Activated T-helper 9 cell treated with anti-CD3 and anti-CD28 coated beads, Interleukin-2, amount 50 U/mL, for 16 hours (primary cell): Measurements from ENCODE around the gene DNAJA2.
"Not testable (repeated sequence)": the region's sequence is repeated elsewhere in the genome, so short reads cannot be mapped to it uniquely, and the experiment has no call there.

ENCODE experiments used
- DNase-seq: peaks from one replicate; pipeline ENCODE4 v3.0.0-alpha.2; 2020; ENCODE audit warnings: low read depth

DNAJA2 gene

DNA sequence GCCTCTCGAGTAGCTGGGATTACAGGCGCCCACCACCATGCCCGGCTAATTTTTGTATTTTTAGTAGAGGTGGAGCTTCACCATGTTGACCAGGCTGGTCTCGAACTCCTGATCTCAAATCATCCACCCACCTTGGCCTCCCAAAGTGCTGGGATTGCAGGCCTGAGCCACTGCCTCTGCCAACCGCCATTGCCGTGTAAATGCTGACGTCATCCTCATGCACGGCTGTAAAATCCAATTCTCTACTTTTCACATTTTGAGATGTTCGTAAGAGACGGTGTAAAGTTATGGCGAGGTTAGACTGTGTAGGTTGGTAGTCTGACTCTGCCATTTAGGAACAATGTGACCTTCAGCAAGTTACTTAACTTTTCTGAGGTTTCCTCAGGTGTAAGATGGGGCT lies 1.7 kb upstream of the DNAJA2 start:
- no peak for DNase-seq

DNA sequence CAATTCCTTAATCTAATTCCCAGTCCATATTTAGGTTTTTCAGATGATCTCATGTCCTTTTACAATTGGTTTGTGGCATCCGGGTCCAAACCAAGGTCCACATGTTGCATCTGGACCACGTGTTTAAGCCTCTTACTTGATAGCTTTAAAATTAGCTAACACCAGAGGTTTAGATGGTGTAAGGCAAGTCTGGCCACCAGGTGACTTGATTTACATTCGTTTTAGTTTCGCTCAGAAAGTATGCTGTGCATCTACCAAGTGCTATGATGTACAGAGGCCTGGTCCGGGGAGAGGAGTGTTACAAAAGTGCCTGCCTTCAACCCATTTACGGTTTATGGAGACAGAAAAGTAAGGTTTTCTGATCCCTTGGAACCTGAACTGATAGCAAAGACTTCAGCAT lies 878 bp upstream of the DNAJA2 start:
- no peak for DNase-seq

DNA sequence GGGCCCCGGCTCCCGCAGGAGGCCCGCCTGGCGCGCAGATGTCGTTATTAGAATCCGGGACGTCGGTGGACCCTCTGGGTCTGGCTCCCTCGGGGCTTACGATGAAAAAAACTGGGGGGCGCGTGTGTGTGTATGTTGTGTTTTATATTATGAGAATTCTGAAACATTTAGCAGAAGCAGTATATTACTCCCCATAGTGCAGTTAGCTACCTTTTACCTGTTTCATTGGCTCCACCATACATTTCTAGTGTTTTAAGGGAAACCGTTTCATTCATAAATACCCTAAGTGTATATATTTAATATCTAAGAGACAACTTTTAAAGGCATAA lies 486 bp upstream of the DNAJA2 start:
- no peak for DNase-seq

DNA sequence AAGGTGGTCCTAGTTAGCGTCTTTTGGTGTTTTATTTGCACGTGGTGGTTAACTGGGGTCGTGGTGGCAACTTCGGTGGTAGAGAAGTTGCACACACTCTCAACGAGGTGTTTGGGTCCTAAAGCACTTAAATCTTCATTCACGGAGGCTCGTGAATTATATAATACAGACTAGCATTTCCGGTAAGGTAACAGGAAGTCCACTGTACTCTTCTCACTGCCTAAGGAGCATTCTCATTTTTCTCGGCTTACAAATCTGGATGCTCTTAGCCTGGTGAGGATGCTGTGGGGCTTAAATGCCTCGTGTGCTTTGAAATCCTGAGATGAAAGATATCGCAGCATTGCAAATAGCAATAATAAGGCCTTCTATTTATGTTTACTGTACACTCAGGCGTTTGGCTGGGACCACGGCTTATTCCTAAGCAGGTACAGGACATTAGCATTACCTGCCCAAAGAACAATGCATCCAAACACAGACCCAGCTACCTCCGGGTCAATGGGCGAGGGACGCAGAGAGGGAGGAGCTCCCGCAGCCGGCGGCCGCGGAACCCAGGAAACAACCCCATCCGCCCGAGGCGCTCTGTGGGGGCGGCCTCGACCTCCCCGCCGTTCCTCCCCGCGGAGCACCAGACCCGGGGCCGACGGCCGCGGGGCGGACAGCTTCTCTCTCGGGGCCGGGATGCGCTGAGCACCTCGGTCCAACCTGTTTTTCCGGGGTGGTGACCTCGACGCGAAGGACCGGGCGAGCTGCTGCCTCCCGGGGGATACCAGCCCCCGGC lies 856 bp downstream of the DNAJA2 start:
- peak; percentile 39 for DNase-seq

DNA sequence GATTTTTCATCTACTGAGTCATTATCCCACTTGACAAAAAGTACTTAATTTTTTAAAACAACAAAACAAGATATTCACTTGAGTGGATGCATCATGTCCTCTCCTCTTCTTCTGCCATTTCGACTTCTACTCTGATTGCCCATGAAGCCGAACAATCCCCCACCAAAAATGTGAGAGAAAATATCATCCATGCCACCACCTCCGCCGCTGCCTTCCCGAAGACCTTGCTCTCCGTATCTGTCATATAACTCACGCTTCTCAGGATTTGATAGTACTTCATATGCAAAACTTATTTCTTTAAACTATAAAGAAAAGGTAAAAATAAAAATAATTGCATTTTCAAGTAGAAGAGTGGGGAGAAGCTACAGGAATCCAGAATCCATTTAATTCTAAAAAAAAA lies 2.2 kb downstream of the DNAJA2 start:
- DNase-seq = no peak

DNA sequence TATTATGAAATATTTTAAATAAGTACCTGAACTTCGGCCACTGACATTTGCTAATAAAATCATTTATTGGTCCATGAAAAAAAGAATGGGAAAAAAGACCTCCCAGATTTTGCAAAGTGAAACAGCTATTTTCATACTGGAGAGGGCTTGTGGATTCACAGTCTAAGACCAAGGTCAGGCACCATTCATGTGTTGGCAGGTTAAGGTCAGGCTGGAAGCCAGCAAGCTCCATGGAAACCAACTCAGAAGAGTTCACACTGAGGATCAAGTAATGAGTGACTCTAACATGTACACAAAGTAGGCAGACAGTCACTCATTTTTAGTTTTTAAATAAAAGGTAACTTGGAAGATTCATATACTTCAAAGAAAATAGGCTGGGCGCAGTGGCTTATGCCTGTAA lies 3.4 kb downstream of the DNAJA2 start:
- no peak for DNase-seq

DNA sequence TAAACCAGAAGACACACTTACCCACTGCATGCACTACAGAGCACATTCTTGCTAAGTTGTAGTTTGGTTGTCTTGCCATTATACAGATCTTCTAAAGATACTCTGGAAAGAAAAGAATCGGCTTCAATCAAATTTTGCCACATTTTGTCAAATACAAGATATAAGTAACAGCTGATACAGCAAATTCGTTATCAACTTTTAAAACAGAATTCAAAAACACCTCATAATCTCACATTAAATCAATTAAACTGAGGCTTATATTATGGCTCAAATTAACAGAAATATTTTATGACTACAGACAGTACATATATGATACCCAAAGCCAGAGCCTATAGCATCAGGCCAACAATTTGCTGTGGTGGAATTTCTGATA lies 5.4 kb downstream of the DNAJA2 start:
- DNase-seq = no peak

DNA sequence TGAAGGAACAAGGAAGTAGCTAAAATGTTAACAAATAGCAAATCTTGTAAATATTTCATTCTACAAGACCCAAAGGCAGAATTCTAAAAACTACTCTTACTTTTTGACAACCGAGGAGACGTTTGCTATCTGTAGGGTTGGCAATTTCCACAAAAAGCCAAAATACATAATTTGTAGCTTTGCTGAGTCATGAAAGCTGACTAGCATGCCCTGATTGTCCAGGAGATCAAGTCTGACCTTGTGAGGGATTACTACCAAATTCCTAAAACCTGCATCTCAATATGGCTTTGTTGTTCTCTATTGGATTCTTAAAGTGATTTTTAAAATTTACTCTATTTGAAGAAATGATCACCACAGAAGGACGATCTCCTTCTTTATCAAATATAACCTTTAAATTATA lies 10.8 kb downstream of the DNAJA2 start:
- DNase-seq = no peak

DNA sequence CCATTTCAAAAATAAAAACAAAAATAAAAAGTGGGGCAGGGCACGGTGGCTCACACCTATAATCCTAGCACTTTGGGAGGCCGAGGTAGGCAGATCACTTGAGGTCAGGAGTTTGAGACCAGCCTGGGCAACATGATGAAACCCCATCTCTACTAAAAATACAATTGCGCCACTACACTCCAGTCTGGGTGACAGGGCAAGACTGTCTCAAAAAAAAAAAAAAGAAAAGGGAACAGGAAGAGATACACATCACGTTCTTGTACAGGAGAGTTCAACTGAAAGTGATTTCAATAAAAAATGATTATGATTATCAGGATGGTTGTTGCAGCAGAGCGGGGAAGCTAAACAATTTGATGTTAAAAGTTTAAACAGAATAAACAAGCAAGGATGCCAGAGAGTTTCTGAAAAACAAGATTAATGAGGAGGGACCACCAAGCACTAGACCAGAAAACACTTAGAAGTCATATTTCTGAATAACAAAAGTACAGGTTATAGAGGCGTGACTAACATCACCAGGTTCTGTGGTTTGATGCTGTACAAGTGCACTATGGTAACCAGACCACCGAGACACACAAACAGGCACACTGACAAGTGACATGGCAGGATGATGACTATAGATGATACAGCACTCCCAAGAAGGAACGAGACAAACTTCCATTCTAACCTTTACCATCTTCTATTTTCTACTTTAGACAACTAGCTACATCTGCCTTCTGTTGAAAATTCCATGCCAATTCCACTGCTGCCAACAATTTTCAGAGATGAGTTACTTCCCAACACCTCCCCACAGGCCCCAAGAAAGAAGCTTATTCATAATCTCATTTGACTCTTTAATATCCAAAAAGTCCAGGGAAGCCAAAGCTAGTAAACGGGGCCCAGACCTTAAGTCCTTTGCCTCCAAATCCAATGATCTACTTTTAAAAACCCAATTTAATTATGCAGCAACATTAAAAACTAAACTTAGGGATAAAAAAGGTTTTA lies 11.8 kb downstream of the DNAJA2 start:
- DNase-seq = no peak

DNA sequence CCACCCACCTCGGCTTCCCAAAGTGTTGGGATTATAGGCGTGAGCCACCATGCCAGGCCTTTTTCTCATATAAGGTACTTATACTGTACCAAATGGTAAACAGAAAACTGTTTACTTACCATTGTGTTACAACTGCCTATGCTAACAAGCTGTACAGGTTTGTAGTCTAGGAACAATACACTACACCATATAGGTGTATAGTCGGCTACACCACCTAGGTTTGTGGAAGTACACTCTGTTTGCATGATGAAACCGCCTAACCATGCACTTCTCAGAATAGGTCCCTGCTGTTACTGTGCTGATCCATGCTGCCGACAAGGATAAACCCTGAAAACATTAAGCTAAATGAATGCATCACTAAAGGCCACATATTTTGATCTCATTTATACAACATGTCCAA lies 18.9 kb downstream of the DNAJA2 start:
- no peak for DNase-seq

DNA sequence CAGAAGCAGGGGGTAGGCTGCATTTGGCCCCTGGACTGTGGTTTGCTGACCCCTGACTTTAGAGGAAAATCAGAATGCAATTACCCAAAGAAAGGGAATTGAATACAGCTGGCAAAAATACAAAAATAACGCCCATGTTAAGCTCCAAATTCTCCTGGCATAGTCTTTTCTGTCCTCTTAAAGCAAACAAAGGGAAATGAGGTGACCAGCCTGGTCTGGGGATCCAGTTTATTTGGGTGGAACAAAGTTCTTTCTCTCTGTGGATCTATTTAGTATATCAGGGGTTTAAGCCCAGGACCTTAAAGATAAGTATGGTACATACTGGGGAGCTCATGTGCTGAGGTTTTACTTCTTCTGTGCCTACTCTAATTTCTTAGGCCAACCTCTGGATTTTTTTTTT lies 23.5 kb downstream of the DNAJA2 start:
- DNase-seq = no peak

DNA sequence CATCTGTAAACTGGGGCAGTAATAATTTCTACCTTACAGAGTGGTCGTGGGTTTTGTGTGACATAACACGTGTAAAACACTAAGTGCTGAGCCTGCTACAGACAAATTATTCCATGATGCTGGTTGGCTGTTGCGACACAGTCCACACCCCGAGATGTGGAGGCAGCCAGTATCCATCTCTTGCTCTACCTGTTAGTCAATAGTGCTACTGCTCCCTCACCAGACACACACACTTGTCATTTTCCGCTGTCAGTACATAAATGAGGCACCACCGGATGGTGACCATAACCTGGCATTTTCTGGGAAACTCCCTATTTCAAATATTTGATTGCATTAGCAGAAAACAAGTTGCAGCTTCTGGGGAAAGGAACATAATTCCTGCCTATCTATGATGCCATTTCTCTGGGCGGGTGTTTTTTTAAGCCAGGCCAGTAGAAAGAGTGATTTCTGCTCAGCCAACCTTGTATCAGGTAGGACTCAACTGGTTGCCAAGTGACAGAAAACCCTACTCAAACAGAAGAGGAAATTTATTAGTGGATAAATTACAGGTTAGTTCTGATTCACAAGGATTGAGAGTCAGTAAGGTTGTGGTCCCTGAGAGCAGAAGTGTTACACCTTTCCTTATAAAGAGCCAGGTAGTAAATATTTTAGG lies 24.1 kb downstream of the DNAJA2 start:
- peak; percentile 28 for DNase-seq

DNA sequence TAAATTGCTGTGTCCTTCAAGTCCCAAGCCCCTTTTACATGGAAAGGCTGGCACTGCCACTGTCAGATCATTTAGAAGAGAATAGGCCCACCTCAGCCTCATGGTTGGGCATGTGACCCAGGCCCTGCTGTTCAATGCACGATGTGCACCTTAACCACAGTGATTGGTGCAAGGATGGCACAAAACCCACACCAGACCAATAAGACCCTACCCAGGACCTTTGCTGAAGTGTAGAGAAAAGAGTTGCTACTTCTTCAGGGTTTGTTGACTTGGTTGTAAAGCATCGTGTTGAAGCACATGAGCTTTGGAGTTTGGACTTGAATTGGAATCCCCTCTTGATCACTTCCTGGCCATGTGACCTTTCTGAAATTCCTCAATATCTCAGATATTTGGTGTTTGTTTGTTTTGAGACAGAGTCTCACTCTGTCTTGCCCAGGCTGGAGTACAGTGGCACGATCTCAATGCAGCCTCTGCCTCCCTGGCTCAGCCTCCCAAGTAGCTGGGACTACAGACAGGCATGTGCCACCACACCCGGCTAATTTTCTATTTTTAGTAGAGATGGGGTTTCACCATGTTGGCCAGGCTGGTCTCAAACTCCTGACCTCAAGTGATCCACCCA lies 24.8 kb downstream of the DNAJA2 start:
- DNase-seq = no peak

DNA sequence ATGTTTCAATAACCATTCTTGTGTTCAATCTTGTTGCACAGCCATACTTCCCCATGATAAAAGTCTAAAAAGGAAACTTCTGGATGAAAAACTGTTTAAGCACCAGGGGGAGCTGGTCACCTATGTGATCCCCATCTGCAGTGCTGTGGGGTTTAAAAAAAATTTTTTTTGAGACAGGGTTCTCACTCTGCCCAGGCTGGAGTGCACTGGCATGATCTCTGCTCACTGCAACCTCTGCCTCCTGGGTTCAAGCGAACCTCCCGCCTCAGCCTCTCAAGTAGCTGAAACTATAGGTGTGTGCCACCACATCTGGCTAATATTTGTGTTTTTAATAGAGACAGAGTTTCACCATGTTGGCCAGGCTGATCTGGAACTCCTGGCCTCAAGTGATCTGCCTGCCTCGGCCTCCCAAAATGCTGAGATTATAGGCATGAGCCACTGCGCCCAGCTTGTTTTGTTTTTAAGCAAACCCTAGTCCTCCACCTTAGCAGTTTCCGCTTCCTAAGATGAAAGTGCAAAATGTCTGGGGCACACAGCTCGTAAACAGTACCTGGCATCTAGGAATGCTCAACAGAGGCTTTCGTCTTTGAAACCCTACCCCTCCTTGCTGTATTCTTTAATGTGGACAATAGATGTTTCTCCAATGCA lies 25.4 kb downstream of the DNAJA2 start:
- no peak for DNase-seq

DNA sequence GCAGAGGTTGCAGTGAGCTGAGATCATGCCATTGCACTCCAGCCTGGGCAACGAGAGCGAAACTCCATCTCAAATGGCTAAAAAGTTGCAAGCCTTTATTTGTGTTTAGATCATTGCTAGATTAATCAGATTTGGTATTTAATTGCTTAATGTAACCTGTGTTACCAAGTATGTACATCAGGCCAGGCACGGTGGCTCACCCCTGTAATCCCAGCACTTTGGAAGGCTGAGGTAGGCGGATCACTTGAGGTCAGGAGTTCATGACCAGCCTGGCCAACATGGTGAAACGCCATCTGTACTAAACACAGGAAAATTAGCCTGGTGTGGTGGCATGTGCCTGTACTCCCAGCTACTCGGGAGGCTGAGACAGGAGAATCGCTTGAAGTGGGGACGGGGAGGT lies 28.8 kb downstream of the DNAJA2 start:
- not testable (repeated sequence) for DNase-seq

DNA sequence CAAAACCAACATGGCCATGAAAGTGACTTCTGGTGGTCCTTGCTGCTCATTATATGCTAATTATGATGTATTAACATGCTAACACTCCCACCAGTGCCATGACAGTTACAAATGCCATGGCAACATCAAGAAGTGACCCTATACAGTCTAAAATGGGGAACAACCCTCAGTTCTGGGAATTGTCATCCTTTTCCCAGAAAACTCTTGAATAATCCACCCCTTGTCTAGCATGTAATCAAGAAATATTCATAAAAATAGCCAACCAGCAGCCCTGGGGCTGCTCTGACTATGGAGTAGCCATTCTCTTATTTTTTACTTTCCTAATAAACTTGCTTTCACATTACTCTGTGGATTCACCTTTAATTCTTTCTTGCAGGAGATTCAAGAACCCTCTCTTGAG lies 35.9 kb downstream of the DNAJA2 start:
- DNase-seq = no peak

DNA sequence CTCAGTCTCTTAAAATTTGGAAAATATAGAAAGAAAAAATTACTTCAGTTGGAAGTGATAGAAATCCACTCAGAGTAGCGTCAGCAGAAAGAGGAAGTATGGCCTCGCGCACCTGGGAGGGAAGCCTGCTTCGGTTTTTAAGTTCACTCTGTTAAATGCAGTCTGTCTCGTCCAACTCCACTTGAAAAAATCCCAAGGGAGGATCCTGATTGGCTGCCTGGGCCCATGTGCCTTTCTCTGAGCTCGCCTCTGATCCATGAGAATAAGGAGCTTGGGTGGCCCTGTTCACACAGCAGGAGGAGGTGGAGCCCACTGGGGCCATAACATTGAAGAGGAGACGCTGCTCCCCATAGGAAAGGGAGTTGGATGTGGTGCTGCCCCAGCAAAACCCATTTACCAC lies 40.7 kb downstream of the DNAJA2 start:
- no peak for DNase-seq

DNA sequence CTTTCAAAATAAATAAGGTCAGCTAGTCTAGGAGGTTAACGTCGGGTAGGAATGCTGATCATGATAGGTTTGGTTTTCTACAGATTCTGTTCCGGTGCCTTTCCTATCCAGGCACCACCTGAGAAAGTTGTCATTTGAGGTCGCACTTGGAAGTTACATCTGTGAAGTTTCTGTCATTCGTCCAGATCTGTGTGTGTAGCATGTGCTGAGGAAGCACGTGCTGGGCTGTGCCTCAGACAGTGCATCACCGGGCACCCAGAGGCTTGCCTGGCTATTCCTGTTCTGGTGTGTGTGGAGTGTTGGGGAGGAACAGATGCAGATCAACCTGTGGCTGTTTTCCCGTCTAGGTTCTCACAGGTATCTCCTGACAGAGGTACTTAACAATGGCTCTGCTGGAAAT lies 42.6 kb downstream of the DNAJA2 start:
- no peak for DNase-seq

DNA sequence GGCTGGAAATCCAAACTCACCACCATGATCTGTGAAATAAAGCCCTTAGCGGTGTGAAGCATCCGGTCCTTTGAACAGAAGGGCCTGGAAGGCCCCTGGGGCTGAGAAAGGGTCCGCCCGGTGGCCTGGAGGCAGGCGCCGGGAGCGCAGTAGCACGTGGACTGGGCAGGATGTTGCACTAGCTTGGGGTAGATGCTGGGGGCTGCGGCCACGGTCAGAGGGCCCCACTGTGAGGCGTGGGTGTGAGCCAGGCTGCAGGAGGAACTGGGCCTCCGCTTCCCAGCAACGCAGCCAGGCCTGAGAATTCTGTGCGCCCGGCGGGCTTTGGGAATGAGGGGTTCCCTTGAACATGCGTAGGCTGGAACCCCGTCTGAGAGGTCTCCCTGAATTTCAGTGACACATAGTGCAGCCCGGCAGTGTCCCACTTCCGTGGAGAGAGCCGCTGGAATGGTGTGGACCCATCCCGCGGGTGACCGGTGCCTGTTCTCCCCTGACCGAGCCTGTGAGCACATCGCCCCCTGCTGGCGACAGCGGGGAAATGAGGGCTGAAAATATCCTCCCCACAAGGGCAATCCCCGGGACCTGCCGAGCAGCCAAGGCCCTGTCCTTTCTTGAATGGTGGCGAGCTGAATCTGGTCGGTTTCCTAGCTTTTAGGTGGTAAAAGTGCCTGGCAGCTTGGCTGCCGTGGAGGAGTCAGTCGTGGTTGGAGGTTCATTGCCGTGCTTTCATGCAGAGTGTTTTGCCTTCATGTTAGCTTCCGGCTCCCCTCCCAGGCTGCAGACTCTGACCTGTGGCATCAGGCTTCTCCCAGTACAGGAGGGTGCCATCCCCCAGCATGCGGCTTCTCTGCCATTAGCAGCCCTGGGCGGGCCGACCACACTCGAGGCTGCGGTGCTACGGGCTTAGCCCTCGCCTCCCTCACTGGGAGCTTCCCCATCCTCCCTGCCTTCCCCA lies 43.8 kb downstream of the DNAJA2 start:
- DNase-seq = peak; percentile 49

DNA sequence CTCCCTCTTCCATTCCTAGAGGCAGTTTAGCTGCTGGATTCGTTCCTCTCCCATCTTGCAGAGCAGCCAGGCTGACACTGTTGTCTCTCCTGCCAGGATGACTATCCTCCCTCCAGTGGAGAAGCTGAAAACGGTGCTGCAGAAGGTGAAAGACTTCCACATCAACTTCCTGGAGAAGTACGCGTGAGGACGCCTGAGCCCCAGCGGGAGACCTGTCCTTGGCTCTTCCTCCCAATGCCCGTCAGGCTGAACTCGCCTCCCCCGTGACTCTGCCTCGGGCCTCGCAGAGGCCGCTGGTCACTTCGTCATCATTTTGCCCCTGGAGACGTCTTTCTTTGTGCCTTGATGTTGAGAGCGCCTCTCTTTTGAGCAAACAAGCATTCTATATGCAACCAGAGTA lies 44.7 kb downstream of the DNAJA2 start:
- no peak for DNase-seq

DNA sequence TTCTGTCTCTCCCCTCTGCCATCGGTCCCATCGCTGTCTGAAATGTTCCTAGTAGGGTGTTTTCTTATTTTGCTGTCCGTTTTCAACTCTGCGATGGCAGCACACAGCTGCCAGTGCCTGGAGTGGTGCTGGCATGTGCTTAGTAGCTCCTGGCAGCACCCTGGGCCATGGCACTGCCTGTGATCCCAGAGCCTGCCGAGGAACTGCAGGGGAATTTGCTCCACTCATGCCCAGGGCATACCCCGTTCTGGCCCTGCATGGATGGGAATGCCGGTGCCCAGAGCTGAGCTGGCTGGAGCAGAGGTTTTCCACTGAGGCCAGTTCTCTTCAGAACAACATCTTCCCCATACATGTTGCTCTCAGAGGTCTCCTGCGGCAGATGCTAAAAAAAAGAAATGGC lies 46.2 kb downstream of the DNAJA2 start:
- no peak for DNase-seq
